ENCODE results near the gene CRMP1.
"Not testable (repeated sequence)": the region's sequence is repeated elsewhere in the genome, so short reads cannot be mapped to it uniquely, and the experiment has no call there.

The CRMP1 gene

GRCh38 chr4:5863461-5864113 lies 29.3 kb downstream of the CRMP1 start:
- DNase-seq (ENCODE audit: extremely low read depth in 1 of 2, low read depth in 1 of 2) = peak in 1 of 2 donors; percentile 69

- no peak for DNase-seq (ENCODE audit: extremely low read depth in 1 of 2, low read depth in 1 of 2)
Measured at GRCh38 chr4:5858020-5858769, 34.7 kb downstream of the CRMP1 start.

- DNase-seq (ENCODE audit: extremely low read depth in 1 of 2, low read depth in 1 of 2) = no peak
Measured at GRCh38 chr4:5857199-5857598, 35.7 kb downstream of the CRMP1 start.

GRCh38 chr4:5856362-5856761 lies 36.5 kb downstream of the CRMP1 start:
- not testable (repeated sequence) for DNase-seq (ENCODE audit: extremely low read depth in 1 of 2, low read depth in 1 of 2)

- DNase-seq (ENCODE audit: extremely low read depth in 1 of 2, low read depth in 1 of 2) = no peak
Measured at GRCh38 chr4:5854929-5855328, 38.0 kb downstream of the CRMP1 start.

GRCh38 chr4:5852523-5853202 lies 40.2 kb downstream of the CRMP1 start:
- DNase-seq (ENCODE audit: extremely low read depth in 1 of 2, low read depth in 1 of 2) = no peak

- DNase-seq (ENCODE audit: extremely low read depth in 1 of 2, low read depth in 1 of 2) = no peak
Measured at GRCh38 chr4:5851637-5852301, 41.1 kb downstream of the CRMP1 start.

GRCh38 chr4:5845035-5845905 lies 47.6 kb downstream of the CRMP1 start:
- no peak for DNase-seq (ENCODE audit: extremely low read depth in 1 of 2, low read depth in 1 of 2)

- no peak for DNase-seq (ENCODE audit: extremely low read depth in 1 of 2, low read depth in 1 of 2)
Measured at GRCh38 chr4:5843573-5844530, 49.0 kb downstream of the CRMP1 start.

- DNase-seq (ENCODE audit: extremely low read depth in 1 of 2, low read depth in 1 of 2) = no peak
Measured at GRCh38 chr4:5842456-5842855, 50.4 kb downstream of the CRMP1 start.

GRCh38 chr4:5839751-5840674 lies 52.9 kb downstream of the CRMP1 start:
- no peak for DNase-seq (ENCODE audit: extremely low read depth in 1 of 2, low read depth in 1 of 2)

GRCh38 chr4:5839332-5839731 lies 53.6 kb downstream of the CRMP1 start:
- DNase-seq (ENCODE audit: extremely low read depth in 1 of 2, low read depth in 1 of 2) = no peak

GRCh38 chr4:5837483-5837882 lies 55.4 kb downstream of the CRMP1 start:
- not testable (repeated sequence) for DNase-seq (ENCODE audit: extremely low read depth in 1 of 2, low read depth in 1 of 2)

- no peak for DNase-seq (ENCODE audit: extremely low read depth in 1 of 2, low read depth in 1 of 2)
Measured at GRCh38 chr4:5836943-5837342, 55.9 kb downstream of the CRMP1 start.

GRCh38 chr4:5828005-5828391 lies 64.9 kb downstream of the CRMP1 start:
- no peak for DNase-seq (ENCODE audit: extremely low read depth in 1 of 2, low read depth in 1 of 2)

GRCh38 chr4:5827108-5828004 lies 65.5 kb downstream of the CRMP1 start:
- DNase-seq (ENCODE audit: extremely low read depth in 1 of 2, low read depth in 1 of 2) = no peak

GRCh38 chr4:5826437-5827107 lies 66.3 kb downstream of the CRMP1 start:
- no peak for DNase-seq (ENCODE audit: extremely low read depth in 1 of 2, low read depth in 1 of 2)
